Cardiac muscle cell (in vitro differentiated cells and primary cell): Measurements from ENCODE around the gene BRD1. TPM values are rescaled to one million over a fixed set of nuclear protein-coding genes. Genes with fewer than 3 reads are reported as not detected.

Experiments
- DNase-seq, 2 donors: peaks; one replicate each; pipeline versions ENCODE4 v3.0.0 to v3.0.0-alpha.2; 2010 to 2017; ENCODE audit warnings: low read depth in 1 of 2, low spot score in 1 of 2
- H3K27ac ChIP-seq: fragments of 200-600 bp; sonication (generic); 2 replicates; pipeline ENCODE4 v1.5.1; 2016
- H3K27me3 ChIP-seq: fragments of 200-600 bp; sonication (generic); 2 replicates; pipeline ENCODE4 v1.6.0; 2016; ENCODE audit warnings: control low read depth
- H3K36me3 ChIP-seq: fragments of 200-600 bp; sonication (generic); 2 replicates; pipeline ENCODE4 v1.5.1; 2016; ENCODE audit warnings: control low read depth
- H3K4me1 ChIP-seq: fragments of 200-600 bp; sonication (generic); 2 replicates; pipeline ENCODE4 v1.8.1; 2017; ENCODE audit warnings: low read depth, mild to moderate bottlenecking, mixed run types
- H3K4me3 ChIP-seq: fragments of 200-600 bp; sonication (generic); 2 replicates; pipeline ENCODE4 v1.5.1; 2016; ENCODE audit warnings: mild to moderate bottlenecking
- H3K9me3 ChIP-seq: fragments of 200-600 bp; sonication (generic); 2 replicates; pipeline ENCODE4 v1.5.1; 2017; ENCODE audit warnings: low read depth, mild to moderate bottlenecking, control low read depth
- polyA plus RNA-seq: library from polyadenylated mRNA; unstranded; fragments of >200 nt; fragmentation: Nextera tagmentation; extraction: Ambion mirVana; gene quantifications from 2 replicates; pipeline ENCODE4 v1.2.1, GENCODE V29; 2016
- total RNA-seq: library from RNA; depleted of rRNA; stranded (reverse); fragments of >200 nt; gene quantifications from 2 replicates; pipeline ENCODE4 v1.2.3, GENCODE V29; 2016
- TF ChIP-seq, protein P1 (sequence below): IDR thresholded peaks from 2 replicates; pipeline ENCODE4 v1.5.1; 2012; ENCODE audit warnings: low read depth, mild to moderate bottlenecking, low read length

Gene BRD1
- total and polyA plus RNA-seq, 2 experiments from 2014 or later = 25.8 to 40.9 TPM

DNA sequence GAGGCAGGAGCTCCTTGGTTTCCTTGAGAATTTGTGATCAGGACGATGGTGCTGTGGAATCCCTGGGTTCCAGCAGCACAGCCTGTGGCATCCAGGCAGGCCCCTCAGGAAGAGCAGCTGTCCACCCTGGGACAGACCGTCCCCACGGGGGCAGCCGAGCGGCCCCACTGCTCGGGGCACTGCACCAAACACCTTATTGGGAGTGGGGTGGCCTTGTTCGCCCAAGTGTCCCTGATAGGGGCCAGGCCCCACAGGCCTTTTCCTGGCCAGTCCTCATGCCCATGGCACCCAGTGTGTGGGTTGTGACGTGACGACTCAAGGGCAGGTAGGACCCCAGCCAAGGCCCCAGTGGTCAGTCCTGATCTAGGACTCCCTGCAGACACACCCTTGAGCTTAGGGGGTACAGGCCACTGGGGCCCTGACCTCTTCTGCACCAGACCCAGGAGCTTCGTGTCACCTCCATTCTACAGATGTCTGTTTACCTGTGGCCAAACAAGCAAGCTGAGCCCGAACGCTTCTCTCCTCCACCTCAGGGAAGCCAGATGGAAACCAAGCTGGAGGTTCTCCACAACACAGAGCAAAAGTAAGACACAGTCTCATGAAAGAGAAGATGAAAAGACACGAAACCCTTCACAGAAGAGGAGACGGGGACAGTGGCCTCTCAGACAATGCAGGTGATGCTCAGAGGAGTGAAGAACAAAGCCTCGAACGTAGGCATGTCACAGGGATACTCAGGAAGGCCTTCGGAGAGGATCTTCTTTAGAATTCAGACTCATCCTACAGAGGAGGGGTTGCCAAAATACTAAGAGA is 1.6 kb upstream of the BRD1 start:
- H3K9me3 ChIP-seq = no peaks in the 10 kb centered on the region
- no peaks in the 10 kb centered on the region for H3K27me3 ChIP-seq
- no peak overlapping the region for H3K27ac ChIP-seq
- DNase-seq = no peak
- H3K4me1 ChIP-seq = peaks cover 17% of the 10 kb centered on the region
- TF ChIP-seq, protein P1, sequence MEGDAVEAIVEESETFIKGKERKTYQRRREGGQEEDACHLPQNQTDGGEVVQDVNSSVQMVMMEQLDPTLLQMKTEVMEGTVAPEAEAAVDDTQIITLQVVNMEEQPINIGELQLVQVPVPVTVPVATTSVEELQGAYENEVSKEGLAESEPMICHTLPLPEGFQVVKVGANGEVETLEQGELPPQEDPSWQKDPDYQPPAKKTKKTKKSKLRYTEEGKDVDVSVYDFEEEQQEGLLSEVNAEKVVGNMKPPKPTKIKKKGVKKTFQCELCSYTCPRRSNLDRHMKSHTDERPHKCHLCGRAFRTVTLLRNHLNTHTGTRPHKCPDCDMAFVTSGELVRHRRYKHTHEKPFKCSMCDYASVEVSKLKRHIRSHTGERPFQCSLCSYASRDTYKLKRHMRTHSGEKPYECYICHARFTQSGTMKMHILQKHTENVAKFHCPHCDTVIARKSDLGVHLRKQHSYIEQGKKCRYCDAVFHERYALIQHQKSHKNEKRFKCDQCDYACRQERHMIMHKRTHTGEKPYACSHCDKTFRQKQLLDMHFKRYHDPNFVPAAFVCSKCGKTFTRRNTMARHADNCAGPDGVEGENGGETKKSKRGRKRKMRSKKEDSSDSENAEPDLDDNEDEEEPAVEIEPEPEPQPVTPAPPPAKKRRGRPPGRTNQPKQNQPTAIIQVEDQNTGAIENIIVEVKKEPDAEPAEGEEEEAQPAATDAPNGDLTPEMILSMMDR = no peak
- H3K4me3 ChIP-seq = no peak overlapping the region
- no peaks in the 10 kb centered on the region for H3K36me3 ChIP-seq

DNA sequence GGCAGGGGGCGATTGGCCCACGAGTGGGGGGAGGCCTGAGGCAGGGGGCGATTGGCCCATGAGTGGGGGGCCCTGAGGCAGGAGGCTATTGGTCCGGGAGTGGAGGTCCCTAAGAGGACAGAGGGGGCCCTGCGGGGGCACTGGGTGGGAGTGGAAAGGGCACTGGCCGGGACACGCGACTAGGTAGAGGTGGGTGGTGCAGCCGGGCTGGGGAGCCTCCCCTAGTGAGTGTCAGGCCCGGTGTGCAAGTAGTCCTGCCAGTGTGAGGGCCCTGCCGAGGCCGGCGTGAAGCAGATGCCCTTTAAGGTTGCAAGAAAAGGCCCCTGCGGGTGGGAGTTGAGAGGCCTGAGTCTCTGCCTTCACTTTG is 909 bp upstream of the BRD1 start:
- peaks cover 3% of the 10 kb centered on the region for H3K36me3 ChIP-seq
- no peaks in the 10 kb centered on the region for H3K27me3 ChIP-seq
- no peak overlapping the region for H3K4me3 ChIP-seq
- DNase-seq = no peak
- peaks cover 17% of the 10 kb centered on the region for H3K4me1 ChIP-seq
- TF ChIP-seq, protein P1 = no peak
- H3K9me3 ChIP-seq = no peaks in the 10 kb centered on the region
- H3K27ac ChIP-seq = no peak overlapping the region

DNA sequence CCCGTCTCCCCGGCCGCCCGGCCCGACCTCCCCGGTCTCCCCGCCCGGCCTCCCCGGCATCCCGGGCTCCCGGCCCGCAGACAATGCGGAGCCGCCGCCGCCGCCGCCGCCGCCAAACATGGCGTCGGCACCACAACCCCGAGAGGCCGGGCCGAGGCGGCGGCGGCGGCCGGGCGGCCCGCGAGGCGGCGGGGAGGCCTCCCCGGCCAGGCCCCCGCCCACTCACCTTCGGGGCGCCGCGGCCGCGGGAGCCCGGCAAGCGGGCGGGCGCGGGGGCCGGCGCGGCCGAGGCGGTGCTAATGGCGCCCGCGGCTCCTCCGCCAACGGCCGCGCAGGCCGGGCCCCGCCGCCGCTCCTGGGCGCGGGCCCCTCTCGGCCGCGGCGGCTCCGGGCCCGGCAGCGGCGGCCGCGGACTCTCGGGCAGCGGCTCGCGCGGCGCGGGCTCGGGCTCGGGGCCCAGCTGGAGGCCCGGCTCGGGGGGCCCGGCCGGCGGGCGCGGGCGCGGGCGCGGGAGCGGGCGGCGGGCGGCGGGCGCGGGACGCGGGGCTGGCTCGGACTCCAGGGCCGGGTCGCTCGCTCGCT is 311 bp downstream of the BRD1 start:
- Histone ChIP-seq H3K27ac (peak overlapping the region; percentile 96), H3K36me3 (peaks cover 14% of the 10 kb centered on the region), H3K4me3 (peak overlapping the region; percentile 88), H3K4me1 (peaks cover 17% of the 10 kb centered on the region), H3K27me3 (no peaks in the 10 kb centered on the region), H3K9me3 (no peaks in the 10 kb centered on the region)
- TF ChIP-seq, protein P1 = no peak
- peak; percentile 38 to 54 for DNase-seq

- H3K9me3 ChIP-seq = no peaks in the 10 kb centered on the region
- DNase-seq = peak; percentile 52 to 57
Observed at GRCh38 chr22:49826603-49827270, 936 bp downstream of the BRD1 start.

GRCh38 chr22:49825944-49826602 is 1.6 kb downstream of the BRD1 start:
- Histone ChIP-seq H3K9me3 (no peaks in the 10 kb centered on the region), H3K36me3 (peaks cover 25% of the 10 kb centered on the region), H3K27ac (no peak overlapping the region), H3K4me3 (peak overlapping the region; percentile 88), H3K27me3 (no peaks in the 10 kb centered on the region), H3K4me1 (peaks cover 17% of the 10 kb centered on the region)
- TF ChIP-seq, protein P1 = no peak
- DNase-seq = peak in 1 of 2 donors; percentile 37

More at GRCh38 chr22:49826603-49827270, 936 bp downstream of the BRD1 start:
- H3K36me3 ChIP-seq = peaks cover 18% of the 10 kb centered on the region
- H3K4me1 ChIP-seq = peaks cover 17% of the 10 kb centered on the region
- H3K4me3 ChIP-seq = peak overlapping the region; percentile 88
- H3K27ac ChIP-seq = peak overlapping the region; percentile 96
- no peaks in the 10 kb centered on the region for H3K27me3 ChIP-seq
- TF ChIP-seq, protein P1 = no peak
